HG02885 (cell line): Measurements from ENCODE around the gene ACTR1A.
A peak's percentile ranks its signal among the peaks of the same experiment; 100 is the strongest.

Experiments
- ATAC-seq: cut with Tn5 transposase; IDR thresholded peaks from one replicate; pipeline ENCODE4 v1.9.1; 2021; ENCODE audit warnings: mild to moderate bottlenecking; ENCODE audit not compliant: unreplicated experiment, poor library complexity

Gene ACTR1A

GRCh38 chr10:102432162-102432950 is 70.2 kb downstream of the ACTR1A start, which contains the start of gene CUEDC2:
Gene CUEDC2 (minus strand): TSS chr10:102432574. CDS start chr10:102425188, 7,386 bp downstream.
- ATAC-seq, result peak; percentile 90

- ATAC-seq, result no peak
Measured at GRCh38 chr10:102431452-102432124, 70.9 kb downstream of the ACTR1A start.

GRCh38 chr10:102429468-102429867 is 73.0 kb downstream of the ACTR1A start:
- ATAC-seq, result no peak
